Renal cortical epithelial cell (primary cell): ENCODE data around the gene TNIP3. TPM values are rescaled to one million over a fixed set of nuclear protein-coding genes. Genes with fewer than 3 reads are reported as not detected.
A peak's percentile ranks its signal among the peaks of the same experiment; 100 is the strongest.

Experiments
- DNase-seq: peaks from one replicate; pipeline ENCODE4 v3.0.0-alpha.2; 2011; ENCODE audit warnings: low read depth
- total RNA-seq: library from RNA; depleted of rRNA; stranded (reverse); fragments of >200 nt; gene quantifications from 2 replicates; pipeline ENCODE4 v1.2.3, GENCODE V29; 2014

The TNIP3 gene
- total RNA-seq, 1 donor from 2014 or later = 0.30 TPM

DNA sequence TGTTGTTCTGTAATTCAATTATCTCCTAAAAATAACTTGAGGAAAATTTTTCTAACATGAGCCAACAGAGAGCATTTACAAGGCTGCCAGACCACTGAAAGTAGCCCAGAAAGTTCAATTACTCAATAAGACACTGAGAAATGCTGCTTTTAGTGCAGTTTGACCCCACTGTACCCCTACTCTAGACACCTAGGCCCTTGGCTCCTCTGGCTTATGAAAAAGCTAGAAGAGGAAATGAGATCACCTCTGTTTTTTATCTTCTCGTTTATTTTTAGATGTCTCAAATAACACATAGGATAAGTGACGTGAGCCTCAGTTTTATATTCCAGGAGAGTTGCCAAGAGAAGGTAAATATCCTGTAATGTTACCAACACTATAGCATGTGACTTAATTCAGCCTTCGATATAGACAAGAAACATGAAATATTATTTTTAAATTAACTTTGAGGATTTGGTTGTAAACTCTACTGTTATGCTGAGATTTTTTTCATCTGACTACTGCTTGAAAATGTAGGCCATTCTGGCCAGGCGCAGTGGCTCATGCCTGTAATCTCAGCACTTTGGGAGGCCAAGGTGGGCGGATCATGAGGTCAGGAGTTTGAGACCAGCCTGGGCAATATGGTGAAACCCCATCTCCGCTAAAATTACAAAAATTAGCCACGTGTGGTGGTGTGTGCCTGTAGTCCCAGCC, 24.4 kb downstream of the TNIP3 start:
- DNase-seq = no peak

DNA sequence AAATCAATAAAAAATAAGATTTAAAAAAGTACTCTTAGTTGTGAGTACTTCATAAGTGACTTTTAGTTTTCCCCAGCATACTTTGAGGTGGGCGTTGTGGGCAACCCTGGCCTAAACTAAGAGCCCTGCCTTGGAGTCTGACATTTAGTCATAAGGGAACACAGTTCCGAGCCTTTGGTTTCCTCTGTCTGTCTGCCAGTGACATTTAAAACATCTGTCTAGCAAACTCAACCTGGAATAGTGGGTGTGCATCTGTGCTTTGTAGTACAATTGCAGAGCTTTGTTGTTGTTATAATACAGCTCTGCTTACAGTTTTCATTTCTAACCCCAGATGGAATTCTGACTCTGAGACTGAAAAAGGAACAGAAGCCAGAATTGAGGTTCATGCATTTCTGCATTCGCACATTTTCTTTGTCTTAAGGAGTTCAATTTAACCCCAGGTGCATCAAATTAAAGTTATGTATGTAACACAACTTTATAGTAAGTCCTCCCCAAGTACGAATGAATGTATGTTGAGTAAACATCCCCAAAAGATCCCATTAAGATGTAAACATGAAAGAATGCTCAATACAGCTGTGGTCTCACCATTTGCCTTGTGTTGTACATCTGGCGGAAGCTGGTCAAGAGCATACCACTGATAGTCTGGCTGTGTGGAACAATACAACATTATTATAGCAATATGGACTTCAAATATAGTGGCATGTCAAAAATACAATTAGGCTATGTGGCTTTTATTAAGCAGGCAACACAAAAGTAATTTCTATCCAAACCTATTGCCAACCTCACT, 25.9 kb downstream of the TNIP3 start:
- DNase-seq = no peak

DNA sequence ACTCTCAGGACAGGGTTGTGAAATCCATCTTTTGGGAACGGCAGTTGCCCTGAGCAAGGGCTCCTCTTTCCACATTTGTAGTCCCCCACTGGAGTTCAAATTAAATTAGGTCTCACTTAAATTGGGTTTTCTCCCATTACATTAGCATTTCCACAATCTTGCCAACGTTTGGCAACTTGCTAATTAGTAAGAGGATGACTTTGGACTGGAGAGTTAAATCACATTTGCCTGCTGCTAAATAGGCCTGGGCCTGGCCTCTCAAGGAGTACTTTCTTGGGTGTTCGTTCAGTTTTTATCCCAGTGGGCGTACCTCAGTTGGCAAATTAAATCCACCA, 33.8 kb downstream of the TNIP3 start:
- no peak for DNase-seq

DNA sequence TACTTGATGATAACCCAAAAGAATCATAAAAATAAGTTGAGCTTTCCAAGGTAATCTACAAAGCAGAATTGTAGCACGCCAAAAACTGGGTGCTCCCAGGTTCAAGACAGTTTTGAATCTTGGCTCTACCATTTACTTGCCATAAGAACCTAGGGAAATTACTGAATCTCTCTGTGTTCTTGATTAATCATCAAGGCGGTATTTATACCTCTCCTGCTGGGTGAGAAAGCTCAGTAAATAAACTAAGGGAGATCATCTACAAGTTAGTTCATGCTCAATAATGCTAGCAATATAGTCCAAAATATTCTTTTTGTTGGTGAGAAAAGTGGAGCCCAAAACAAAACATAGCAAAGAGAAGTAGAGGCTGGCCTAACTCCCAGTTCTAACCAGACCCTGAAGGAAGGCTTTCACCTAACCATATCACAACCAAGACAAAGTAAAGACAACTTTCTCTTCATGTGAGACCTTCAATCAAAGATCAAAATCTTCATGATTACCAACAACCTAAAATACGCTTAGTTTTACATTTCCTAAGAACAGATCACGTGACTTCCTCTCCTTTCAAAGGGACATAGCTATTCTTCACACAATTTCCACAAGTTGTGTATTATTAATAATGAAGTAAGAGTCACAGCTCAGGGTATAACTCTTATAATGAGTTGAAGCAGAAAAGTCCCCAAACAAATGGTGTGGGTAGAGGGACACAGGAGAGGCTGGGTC, 34.4 kb downstream of the TNIP3 start:
- DNase-seq = no peak

DNA sequence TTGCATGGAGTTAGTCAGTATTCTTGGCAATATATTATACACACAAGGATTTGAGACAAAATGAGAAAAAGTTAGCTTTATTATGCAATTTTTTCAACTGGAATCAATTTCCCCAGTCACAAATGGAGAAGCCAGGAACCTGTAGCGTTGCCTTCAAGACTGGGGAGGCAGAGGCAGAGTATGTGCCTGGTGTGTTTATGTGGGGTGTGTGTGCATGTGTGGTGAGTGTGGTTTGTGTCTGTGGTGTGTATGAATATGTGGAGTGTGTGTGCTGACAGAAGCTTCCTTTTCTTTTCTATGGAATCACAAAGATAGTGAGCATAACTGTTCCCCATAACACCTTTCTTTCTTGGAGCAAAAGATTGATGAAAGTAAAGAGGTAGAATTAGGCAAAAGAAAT, 37.0 kb downstream of the TNIP3 start:
- no peak for DNase-seq

DNA sequence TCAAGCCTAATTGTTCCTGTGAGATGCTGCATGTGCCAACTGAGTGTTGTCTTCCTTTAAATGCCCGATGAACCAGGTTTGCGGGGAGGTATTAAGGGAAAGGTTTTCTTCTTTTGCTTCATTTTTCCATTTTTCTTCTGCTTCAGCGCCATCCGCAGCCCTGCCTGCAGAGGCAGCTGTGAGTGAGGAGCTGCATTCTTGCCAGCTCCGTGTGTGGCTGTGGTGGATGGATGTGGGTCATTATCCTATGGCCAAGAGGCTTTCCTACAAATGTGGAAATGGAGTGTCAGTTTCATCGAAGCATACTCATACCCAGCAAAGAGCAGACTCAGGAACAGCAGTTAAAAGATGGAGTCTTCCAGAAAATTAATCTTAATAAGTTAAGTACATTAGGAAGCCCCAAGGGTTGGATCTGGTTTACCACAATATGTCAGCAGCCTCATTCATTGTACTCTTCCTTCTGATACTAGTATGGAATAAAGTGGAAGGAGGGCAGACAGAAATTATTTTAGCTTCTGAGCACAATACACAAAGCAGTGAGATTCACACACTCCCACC, 37.6 kb downstream of the TNIP3 start:
- no peak for DNase-seq

DNA sequence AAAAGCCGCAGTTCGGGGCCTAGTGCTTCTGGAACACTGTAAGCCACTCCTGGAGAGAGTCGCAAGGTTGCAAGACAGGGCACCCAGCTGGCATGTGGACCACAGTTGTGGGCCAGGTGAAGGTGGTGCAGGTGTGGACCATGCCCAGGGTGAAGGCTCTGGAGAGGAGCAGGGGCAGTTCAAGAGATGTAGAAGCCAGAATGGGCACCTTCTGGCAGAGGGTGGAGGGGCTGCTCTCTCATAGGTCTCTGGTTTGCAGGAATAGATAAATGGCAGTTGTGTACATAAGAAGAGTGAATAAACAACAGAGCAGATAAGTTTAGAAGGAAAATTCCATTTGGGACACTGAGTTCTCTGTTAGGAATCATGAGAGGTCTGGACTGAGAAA, 38.6 kb downstream of the TNIP3 start:
- DNase-seq = no peak

DNA sequence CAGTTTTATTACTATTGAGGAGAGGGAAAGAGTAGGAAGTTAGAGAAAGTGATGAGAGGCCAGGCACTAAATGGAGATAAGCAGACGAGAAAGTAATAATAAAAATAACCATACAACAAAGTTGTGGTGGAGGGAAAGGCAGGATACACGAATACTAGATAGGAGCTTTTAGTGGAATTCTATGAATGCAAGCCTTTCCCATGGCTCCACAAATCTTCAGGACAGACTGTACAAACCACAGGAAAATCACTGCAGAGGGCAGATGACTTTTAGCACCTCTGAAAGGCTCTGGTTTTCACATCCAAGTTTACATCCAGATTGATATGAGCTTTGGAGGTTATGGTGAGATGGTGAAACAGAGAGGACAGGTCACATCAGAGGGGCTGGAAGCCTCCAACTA, 41.5 kb downstream of the TNIP3 start:
- no peak for DNase-seq

DNA sequence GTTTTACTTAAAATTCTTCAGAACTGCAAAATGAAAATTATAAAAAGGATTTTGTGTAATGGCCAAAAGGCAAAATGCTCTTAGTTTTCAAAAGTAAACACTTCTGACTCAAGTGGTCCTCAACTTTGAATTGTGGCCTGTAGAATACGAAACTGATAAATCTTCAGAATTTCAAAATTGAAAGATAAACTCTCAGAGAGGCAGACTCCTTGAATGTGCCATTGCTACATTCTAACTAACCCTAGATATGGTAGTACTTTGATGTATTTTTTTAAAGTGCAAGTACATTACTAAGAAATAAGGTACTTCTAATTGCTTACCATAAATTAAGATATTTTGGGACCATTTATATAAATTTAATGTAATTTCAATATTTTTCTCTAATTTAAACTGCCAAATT, 44.4 kb downstream of the TNIP3 start:
- DNase-seq = no peak

DNA sequence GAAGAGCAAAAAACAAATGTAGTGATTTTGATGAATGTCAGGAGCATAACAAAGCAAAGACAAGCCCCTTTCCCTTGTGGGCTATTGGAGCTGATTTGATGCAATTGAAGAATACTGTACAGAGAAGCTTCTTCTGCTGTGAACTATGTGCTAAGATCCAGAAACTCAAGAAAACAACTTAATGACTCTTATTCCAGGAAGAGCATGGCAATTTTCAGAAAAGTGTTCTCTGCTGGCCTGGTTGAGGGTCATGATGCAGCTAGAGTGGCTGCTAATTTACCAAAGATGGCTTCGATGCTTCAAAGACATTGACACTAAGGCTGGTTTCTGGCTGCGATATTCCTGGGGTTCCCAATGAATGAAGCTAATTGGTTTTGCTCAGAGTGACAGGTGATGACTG, 45.8 kb downstream of the TNIP3 start:
- DNase-seq = no peak

DNA sequence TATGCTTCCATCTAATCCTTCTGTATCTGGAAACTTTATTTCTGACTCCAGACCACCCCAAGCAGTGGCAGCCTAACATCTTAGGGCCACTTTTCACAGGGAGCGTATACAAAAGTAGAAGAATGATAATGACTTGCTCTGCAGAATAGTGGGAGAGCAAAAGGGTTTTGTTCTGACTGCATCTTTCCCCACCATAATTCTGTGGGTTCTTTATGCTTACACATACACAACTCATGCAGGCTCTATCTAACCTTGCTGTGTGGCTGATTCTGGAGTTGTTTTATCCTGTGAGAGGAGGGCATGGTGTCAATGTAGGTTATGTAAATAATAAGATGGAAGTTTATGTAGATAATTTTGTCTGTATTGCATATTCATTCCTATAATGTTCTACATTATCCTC, 49.4 kb downstream of the TNIP3 start:
- DNase-seq = no peak

DNA sequence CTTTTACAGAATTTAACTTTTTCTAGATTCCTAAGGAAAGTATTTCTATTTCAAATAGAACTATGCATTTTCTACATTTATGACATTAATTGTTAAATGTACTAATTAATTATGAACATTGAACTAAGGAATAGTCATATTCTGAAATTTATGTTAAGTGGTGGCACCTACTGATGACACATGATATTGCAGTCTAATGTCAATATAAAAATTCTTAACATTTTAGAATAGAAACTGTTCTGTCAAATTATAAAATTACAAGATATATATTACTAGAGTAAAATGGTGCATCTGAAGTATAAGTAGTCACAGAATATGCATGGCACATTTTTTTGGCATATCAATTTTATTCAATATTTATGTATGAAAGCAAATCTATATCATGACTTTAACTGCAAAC, 51.6 kb downstream of the TNIP3 start:
- no peak for DNase-seq

DNA sequence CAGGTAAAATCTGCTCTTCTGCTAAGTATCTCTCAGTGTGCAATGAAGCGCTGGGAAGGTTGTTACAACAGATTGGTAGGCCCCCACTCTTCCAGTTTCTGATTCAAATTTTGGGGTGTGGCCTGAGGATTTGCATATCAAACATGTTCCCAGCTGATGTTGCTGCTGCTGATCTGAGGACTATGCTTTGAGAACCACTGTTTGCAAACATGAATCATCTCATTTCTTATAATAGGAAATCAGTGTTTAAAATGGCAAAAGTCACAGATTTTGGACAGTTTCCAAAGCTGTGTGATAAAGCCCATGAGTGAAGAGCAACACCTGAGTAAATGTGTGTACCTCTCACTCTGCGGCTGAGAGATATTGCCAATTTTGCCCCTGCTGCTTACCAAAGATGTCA, 55.6 kb downstream of the TNIP3 start:
- no peak for DNase-seq

DNA sequence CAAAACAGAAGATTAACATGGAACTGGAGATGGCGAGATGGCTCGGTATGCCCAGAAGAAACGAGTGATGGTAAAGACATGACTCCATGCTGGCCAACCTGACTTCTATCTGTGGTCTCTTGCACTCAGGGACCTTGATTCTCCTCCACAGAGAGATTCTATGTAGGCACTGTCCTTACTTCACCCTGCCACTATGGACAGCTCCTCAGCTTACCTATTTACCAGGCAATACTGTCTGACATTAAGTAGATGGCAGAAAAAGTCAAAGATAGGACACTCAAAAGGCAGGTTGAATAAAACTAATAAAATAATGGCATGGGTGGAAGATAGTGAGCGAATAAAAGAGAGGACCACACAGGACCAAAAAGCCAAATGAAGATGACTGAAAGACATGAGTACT, 56.6 kb downstream of the TNIP3 start:
- no peak for DNase-seq

DNA sequence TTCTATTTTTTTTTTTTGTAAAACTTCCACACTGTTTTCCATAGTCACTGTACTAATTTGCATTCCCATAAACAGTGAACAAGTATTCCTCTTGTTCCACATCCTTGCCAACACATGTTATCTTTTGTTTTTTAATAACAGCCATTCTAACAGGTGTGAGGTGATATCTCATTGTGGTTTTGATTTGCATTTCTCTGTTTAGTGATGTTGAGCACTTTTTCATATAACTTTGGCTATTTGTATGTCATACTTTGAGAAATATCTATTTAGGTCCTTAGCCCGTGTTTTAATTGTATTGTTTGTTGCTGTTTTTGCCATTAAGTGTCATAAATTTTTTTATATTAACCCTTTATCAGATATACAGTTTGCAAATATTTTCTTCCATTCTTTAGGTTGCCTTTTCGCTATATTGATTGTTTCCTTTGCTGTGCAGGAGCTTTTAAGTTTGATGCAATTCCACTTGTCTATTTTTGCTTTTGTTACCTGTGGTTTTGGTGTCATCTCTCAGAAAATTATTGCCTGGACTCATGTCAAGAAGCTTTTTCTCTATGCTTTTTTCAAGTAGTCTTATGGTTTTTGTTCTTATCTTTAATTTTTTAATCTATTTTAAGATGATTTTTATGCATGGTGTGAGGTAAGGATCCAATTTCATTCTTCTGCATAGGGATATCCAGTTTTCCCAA, 63.9 kb downstream of the TNIP3 start:
- no peak for DNase-seq

DNA sequence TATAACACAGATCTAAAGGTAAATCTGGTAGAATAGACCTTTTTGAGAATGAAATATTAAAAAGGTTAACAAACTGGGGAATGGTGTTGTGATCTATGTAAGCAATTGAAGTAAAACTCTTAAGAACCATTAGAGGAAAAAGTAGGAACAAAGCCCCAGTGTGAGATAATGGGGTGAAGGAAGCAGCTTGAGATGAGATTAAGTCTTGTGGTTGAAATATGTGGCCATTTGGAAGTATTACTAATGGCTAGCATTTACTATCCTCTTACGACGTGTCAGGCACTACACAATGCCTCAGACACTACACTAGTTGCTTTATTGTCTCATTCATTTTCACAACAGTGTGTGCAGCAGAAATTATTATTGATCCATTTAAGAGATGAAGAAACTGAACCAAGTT, 65.9 kb downstream of the TNIP3 start:
- no peak for DNase-seq

DNA sequence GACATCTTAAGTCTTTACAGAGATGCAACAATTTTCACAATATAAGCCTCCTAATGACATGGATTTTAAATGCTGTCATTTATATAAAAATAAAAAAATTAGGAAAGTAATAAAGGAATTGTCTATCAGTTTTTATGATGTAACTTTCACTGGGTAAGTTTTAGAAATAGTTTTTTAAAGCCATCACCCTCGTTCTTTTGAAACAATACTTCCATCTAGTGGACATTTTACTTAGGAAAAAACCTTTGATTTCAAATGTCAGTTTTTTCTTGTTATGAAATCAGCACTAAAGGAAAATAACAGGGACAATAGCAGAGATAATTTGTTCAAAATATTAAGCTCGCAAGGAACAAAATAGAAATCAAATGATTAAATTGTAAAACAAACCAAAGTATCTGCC, 67.5 kb downstream of the TNIP3 start:
- peak; percentile 47 for DNase-seq

DNA sequence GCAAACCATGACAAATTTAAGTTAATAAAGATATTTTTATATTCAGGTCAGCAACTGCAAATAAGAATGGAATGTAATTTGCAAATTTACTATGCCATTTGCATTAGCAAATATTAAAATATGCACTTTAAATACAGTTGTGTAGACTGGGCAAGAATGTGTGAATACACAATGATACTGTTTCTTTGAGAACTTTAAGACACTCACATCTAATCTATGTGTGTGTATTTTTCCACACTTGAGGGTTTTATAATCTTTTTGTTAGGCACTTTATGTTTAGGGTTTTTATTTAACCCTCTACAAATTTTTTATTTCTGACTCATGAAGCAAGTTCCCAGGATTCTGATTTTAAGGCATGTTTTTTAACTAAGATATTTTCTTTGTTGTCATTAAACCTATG, 67.9 kb downstream of the TNIP3 start:
- DNase-seq = no peak

DNA sequence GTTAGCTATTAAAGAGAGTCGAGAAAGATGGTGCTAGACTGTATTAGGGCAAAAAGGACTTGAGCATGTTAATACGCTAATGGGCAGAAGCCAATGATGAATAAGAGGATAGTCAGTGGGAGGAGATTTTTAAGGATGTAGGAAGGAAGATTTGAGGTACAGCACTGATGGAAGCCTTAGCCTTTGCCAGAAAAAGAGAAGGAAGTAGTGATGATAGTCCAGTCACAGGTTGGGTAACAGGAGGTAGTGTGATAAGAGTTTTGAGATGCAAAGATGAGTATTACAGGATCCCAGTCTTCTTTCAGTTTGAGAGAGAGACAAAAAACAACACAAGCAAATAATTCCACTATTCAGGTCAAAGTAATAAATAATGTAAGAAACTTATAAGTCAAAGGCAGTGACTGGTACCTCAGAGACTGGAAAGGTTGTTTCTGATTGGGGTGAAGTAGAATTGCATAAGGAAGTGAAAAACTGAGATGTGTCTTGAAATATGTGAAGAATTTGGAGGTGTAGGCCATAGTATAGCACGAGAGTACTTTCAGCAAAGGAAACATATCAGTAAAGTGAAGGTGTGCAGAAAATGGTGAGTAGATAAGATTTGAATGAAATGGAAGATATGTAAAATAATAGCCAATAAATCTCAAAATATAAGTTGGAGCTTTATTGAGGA, 69.7 kb downstream of the TNIP3 start:
- no peak for DNase-seq

DNA sequence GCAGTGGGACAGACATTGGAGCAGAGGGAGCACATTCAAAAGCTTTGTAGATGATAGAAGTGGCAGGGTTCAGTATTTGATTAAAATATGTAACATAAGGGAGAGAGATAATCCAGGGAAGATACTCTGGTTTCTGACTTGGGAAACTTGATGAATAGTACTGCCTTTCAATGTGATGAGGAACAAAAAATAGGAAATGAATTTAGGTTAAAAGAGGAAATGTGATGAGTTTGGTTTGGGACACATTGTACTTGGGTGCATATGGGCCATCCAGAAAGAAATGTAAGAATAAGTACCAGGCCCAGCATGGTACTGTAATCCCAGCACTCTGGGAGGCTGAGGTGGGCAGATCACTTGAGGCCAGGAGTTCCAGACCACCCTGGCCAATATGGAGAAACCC, 70.9 kb downstream of the TNIP3 start:
- no peak for DNase-seq

DNA sequence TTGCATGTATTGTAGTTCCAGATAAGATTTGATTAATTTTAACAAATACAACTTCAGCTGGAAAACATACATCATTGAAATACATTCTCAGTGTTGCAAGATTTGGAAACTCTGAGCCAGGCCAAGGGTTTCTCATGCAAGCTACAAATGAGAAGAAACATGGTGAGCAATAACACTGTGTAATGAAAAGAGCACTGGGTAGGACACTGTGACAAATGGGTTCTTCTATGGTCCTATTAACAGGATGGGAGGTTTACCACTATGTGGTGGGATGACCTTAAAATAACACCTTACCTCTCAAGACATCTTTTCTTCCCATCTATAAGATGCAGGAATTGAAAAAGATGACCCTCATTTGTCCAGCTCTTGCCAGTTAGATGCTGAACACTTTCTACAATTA, 72.2 kb downstream of the TNIP3 start:
- no peak for DNase-seq

DNA sequence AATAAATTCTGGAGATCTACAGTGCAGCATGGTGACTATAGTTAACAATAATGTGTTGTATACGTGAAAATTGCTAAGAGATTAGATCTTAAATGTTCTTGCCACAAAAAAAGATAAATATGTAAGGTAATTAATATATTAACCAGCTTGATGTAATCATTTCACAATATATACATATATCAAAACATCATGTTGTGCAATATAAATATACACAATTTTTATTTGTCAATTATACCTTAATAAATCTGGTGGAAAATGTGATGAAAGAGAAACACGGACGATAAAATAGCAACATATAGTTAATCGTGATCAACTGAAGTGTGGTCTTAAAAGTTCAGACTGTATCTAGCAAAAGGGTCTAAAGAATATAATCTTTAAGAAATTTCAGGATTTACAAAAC, 75.3 kb downstream of the TNIP3 start:
- DNase-seq = no peak
